SK-N-SH treated with all-trans-retinoic acid at 6 μM for 48 hours (cell line): ENCODE data around the gene CYB5B.

Experiments used
- OSR1 ChIP-seq: fragments of 250-450 bp; sonication (Bioruptor Pico); IDR thresholded peaks from 2 replicates; pipeline ENCODE4 v1.8.0; 2022; ENCODE audit warnings: moderate library complexity, mild to moderate bottlenecking, inconsistent platforms
- PPARA ChIP-seq: fragments of 250-450 bp; sonication (Bioruptor Pico); IDR thresholded peaks from 2 replicates; pipeline ENCODE4 v1.5.0; 2020; ENCODE audit warnings: mild to moderate bottlenecking, borderline replicate concordance
- ZFP3 ChIP-seq: fragments of 250-450 bp; sonication (Bioruptor Pico); IDR thresholded peaks from 2 replicates; pipeline ENCODE4 v1.5.0; 2020; ENCODE audit warnings: mild to moderate bottlenecking, moderate library complexity
- ZFP30 ChIP-seq: fragments of 450-650 bp; formaldehyde crosslinking; IDR thresholded peaks from 2 replicates; pipeline ENCODE4 v1.5.0; 2022; ENCODE audit warnings: mild to moderate bottlenecking, moderate library complexity
- TF ChIP-seq, protein P1 (sequence below): fragments of 250-450 bp; sonication (Bioruptor Pico); IDR thresholded peaks from 2 replicates; pipeline ENCODE4 v1.8.0; 2020; ENCODE audit warnings: mild to moderate bottlenecking, moderate library complexity, borderline replicate concordance

DNA sequence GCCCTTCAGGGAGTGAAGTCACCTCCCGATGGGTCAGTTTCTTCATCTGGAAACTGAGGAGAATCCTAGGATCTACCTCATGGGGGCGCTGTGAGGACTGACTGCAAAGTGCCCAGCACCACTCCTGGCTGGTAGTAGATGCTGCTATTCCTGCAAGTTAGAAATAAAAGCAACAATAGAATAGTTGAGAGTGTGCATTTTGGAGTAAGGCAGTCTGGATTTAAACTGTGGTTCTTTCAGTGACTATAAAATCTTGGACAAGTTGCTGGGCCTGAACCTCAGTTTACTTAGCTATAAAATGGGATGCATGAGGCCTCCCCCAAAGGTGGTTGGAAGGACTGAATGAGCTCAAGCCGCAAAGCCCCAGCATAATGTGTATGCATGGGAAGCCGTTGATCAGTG is 70.6 kb downstream of the CYB5B start:
- TF ChIP-seq OSR1 (CRISPR knock-in tag) (no peak), ZFP3 (CRISPR knock-in tag) (no peak), ZFP30 (CRISPR knock-in tag) (no peak), PPARA (CRISPR knock-in tag) (no peak)
- TF ChIP-seq, protein P1, sequence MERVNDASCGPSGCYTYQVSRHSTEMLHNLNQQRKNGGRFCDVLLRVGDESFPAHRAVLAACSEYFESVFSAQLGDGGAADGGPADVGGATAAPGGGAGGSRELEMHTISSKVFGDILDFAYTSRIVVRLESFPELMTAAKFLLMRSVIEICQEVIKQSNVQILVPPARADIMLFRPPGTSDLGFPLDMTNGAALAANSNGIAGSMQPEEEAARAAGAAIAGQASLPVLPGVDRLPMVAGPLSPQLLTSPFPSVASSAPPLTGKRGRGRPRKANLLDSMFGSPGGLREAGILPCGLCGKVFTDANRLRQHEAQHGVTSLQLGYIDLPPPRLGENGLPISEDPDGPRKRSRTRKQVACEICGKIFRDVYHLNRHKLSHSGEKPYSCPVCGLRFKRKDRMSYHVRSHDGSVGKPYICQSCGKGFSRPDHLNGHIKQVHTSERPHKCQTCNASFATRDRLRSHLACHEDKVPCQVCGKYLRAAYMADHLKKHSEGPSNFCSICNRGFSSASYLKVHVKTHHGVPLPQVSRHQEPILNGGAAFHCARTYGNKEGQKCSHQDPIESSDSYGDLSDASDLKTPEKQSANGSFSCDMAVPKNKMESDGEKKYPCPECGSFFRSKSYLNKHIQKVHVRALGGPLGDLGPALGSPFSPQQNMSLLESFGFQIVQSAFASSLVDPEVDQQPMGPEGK (CRISPR knock-in tag) = no peak
